Measurements from ENCODE around the gene WSB1.

The WSB1 gene

GRCh38 chr17:27322026-27322425, 28.1 kb downstream of the WSB1 start:
- TF ChIP-seq, protein P1, sequence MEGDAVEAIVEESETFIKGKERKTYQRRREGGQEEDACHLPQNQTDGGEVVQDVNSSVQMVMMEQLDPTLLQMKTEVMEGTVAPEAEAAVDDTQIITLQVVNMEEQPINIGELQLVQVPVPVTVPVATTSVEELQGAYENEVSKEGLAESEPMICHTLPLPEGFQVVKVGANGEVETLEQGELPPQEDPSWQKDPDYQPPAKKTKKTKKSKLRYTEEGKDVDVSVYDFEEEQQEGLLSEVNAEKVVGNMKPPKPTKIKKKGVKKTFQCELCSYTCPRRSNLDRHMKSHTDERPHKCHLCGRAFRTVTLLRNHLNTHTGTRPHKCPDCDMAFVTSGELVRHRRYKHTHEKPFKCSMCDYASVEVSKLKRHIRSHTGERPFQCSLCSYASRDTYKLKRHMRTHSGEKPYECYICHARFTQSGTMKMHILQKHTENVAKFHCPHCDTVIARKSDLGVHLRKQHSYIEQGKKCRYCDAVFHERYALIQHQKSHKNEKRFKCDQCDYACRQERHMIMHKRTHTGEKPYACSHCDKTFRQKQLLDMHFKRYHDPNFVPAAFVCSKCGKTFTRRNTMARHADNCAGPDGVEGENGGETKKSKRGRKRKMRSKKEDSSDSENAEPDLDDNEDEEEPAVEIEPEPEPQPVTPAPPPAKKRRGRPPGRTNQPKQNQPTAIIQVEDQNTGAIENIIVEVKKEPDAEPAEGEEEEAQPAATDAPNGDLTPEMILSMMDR (conservative IDR thresholded peaks at IDR 0.05; ENCODE audit: control insufficient read depth, insufficient read depth, low read depth, low read length) = no peak
- DNase-seq (ENCODE audit: low read depth) = no peak

GRCh38 chr17:27322690-27323508, 29.0 kb downstream of the WSB1 start:
- H3K4me3 ChIP-seq (ENCODE audit: control insufficient read depth, low read depth, low read length) = no peak overlapping the region
- TF ChIP-seq, protein P1 (conservative IDR thresholded peaks at IDR 0.05; ENCODE audit: control insufficient read depth, insufficient read depth, low read depth, low read length) = no peak
- no peak for DNase-seq (ENCODE audit: low read depth)

More at GRCh38 chr17:27322026-27322425, 28.1 kb downstream of the WSB1 start:
- H3K4me3 ChIP-seq (ENCODE audit: control insufficient read depth, low read depth, low read length) = no peak overlapping the region

DNA sequence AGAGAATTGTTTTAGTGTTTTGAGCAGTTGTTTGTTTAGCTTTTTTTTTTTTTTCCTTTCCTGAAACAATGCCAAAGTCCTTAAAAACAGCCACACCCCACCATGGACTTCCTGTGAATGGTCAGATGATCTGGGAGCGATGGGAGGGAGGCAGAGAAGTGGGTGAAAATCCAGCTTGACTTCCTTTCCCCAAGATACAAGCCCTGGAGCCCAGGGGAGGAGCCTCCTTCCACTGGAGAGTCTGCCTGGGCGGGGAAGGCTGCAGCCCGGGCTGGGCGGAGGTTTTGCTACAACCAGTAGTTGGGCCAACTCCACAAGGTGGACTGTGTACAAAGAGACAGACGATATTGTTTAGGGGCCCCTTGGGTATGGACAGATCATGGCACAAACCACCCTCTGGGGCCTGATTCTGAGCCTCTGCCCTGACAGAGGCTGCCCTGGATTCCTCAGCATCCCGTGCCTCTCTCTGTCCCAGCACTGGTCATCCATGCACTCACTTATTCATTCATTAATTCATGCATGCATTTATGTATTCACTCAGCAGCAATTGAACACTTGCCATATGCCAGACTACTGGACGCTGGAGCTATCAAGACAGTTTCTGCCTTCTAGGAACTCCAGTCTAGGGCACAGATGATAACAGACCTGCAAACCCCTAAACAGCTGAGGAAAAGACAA, 29.8 kb downstream of the WSB1 start:
- DNase-seq (ENCODE audit: low read depth) = peak; percentile 78
- H3K4me3 ChIP-seq (ENCODE audit: control insufficient read depth, low read depth, low read length) = no peak overlapping the region
- TF ChIP-seq, protein P1 (conservative IDR thresholded peaks at IDR 0.05; ENCODE audit: control insufficient read depth, insufficient read depth, low read depth, low read length) = no peak

GRCh38 chr17:27324771-27325339, 30.9 kb downstream of the WSB1 start:
- DNase-seq (ENCODE audit: low read depth) = no peak
- no peak overlapping the region for H3K4me3 ChIP-seq (ENCODE audit: control insufficient read depth, low read depth, low read length)
- TF ChIP-seq, protein P1 (conservative IDR thresholded peaks at IDR 0.05; ENCODE audit: control insufficient read depth, insufficient read depth, low read depth, low read length) = no peak

- H3K4me3 ChIP-seq (ENCODE audit: control insufficient read depth, low read depth, low read length) = no peak overlapping the region
- no peak for DNase-seq (ENCODE audit: low read depth)
- TF ChIP-seq, protein P1 (conservative IDR thresholded peaks at IDR 0.05; ENCODE audit: control insufficient read depth, insufficient read depth, low read depth, low read length) = no peak
These were observed 32.1 kb downstream of the WSB1 start for GRCh38 chr17:27326051-27326450.

- TF ChIP-seq, protein P1 (conservative IDR thresholded peaks at IDR 0.05; ENCODE audit: control insufficient read depth, insufficient read depth, low read depth, low read length) = no peak
- no peak overlapping the region for H3K4me3 ChIP-seq (ENCODE audit: control insufficient read depth, low read depth, low read length)
- DNase-seq (ENCODE audit: low read depth) = no peak
These were observed 32.7 kb downstream of the WSB1 start for GRCh38 chr17:27326585-27326984.

All from fibroblast of mammary gland (primary cell).